B cell (primary cell): ENCODE data around the gene GNLY. TPM values are rescaled to one million over a fixed set of nuclear protein-coding genes. Genes with fewer than 3 reads are reported as not detected.

Experiments used
- ATAC-seq: fragments of 200-7000 bp; cut with Tn5 transposase; one replicate; pipeline ENCODE4 v1.10.0; 2021; ENCODE audit warnings: low read depth, mild to moderate bottlenecking, moderate number of reproducible peaks, moderate library complexity
- CTCF ChIA-PET: fragments of 350-600 bp; sonication (Branson Sonifier 250); formaldehyde crosslinking; loops from one replicate; lab custom pipeline; 2021; ENCODE audit warnings: antibody characterized with exemption, inconsistent platforms; lab: Charles Lee
- POLR2A ChIA-PET: fragments of 350-600 bp; sonication (Branson Sonifier 250); formaldehyde crosslinking; loops from one replicate; lab custom pipeline; 2021; ENCODE audit warnings: antibody characterized with exemption; lab: Charles Lee
- DNase-seq: peaks from one replicate; pipeline ENCODE4 v3.0.0; 2013
- H2AFZ ChIP-seq: 2 replicates; pipeline ENCODE4 v1.6.1; 2012; ENCODE audit warnings: mild to moderate bottlenecking, low read depth, low read length; ENCODE audit not compliant: insufficient read depth, poor library complexity, severe bottlenecking
- H3K27ac ChIP-seq, 2 donors: 1 replicate in 1 of 2; 2 replicates in 1 of 2; pipeline ENCODE4 v1.5.1; 2012 to 2013; ENCODE audit warnings: low read length in 2 of 2, mild to moderate bottlenecking in 2 of 2, moderate library complexity in 1 of 2
- H3K27me3 ChIP-seq, 4 experiments: fragments of 200-600 bp in 1 of 4; sonication (generic) in 1 of 4; replicated peaks in 1 of 4; 1 replicate in 2 of 4; 2 replicates in 2 of 4; pipeline versions ENCODE4 v1.6.1 to v1.7.0; 2013 to 2016; ENCODE audit warnings: low read length in 3 of 4, mild to moderate bottlenecking in 2 of 4, mixed read lengths in 1 of 4, moderate library complexity in 1 of 4; ENCODE audit not compliant: insufficient read depth in 4 of 4, control insufficient read depth in 3 of 4; ENCODE audit errors: control extremely low read depth in 1 of 4
- H3K36me3 ChIP-seq, 2 experiments: replicated peaks in 1 of 2; 1 replicate in 1 of 2; 2 replicates in 1 of 2; pipeline versions ENCODE4 v1.6.1 to v1.7.1; 2013; ENCODE audit warnings: low read length in 1 of 2; ENCODE audit not compliant: insufficient read depth in 2 of 2, control insufficient read depth in 1 of 2; ENCODE audit errors: control extremely low read depth in 1 of 2, extremely low read depth in 1 of 2
- H3K4me1 ChIP-seq, 2 donors: fragments of 200-600 bp in 1 of 2; sonication (generic) in 1 of 2; 1 replicate in 1 of 2; 2 replicates in 1 of 2; pipeline versions ENCODE4 v1.5.1 to v1.6.1; 2013 to 2017; ENCODE audit warnings: low read length in 2 of 2; ENCODE audit not compliant: control insufficient read depth in 2 of 2, insufficient read depth in 2 of 2
- H3K4me2 ChIP-seq: replicated peaks from 2 replicates; pipeline ENCODE3; 2012; ENCODE audit warnings: mild to moderate bottlenecking, low read depth, low read length; ENCODE audit not compliant: poor library complexity, severe bottlenecking
- H3K4me3 ChIP-seq, 5 experiments: fragments of 200-600 bp in 1 of 5; sonication (generic) in 1 of 5; 1 replicate in 3 of 5; 2 replicates in 2 of 5; pipeline versions ENCODE4 v1.5.1 to v1.7.0; 2011 to 2016; ENCODE audit warnings: low read length in 4 of 5, mild to moderate bottlenecking in 4 of 5, low read depth in 2 of 5, control low read depth in 1 of 5, moderate library complexity in 1 of 5; ENCODE audit not compliant: insufficient read depth in 1 of 5; ENCODE audit errors: control extremely low read depth in 1 of 5, extremely low read depth in 1 of 5
- H3K79me2 ChIP-seq: fragments of 200-600 bp; sonication (generic); one replicate; pipeline ENCODE4 v1.6.0; 2016; ENCODE audit warnings: low read length; ENCODE audit not compliant: control insufficient read depth, insufficient read depth
- H3K9ac ChIP-seq: fragments of 200-600 bp; sonication (generic); 2 replicates; pipeline ENCODE4 v1.6.1; 2017; ENCODE audit warnings: mild to moderate bottlenecking, low read length, moderate library complexity
- H3K9me3 ChIP-seq, 3 donors: one replicate each; pipeline versions ENCODE4 v1.6.1 to v1.7.1; 2013; ENCODE audit warnings: low read length in 2 of 3; ENCODE audit not compliant: control insufficient read depth in 2 of 3, insufficient read depth in 1 of 3; ENCODE audit errors: control extremely low read depth in 1 of 3
- H4K20me1 ChIP-seq: 2 replicates; pipeline ENCODE4 v1.6.0; 2012; ENCODE audit warnings: mild to moderate bottlenecking, low read length; ENCODE audit not compliant: insufficient read depth, control insufficient read depth, poor library complexity, severe bottlenecking
- H3K27ac Mint-ChIP-seq: one replicate; pipeline ENCODE4 v1.8.0; 2021; ENCODE audit warnings: mixed read lengths
- H3K27me3 Mint-ChIP-seq: one replicate; pipeline ENCODE4 v1.8.0; 2021; ENCODE audit warnings: mixed read lengths
- H3K4me1 Mint-ChIP-seq: one replicate; pipeline ENCODE4 v1.8.0; 2021; ENCODE audit warnings: mixed read lengths
- H3K4me3 Mint-ChIP-seq: one replicate; pipeline ENCODE4 v1.8.0; 2021; ENCODE audit warnings: mixed read lengths
- H3K9me3 Mint-ChIP-seq: one replicate; pipeline ENCODE4 v1.8.0; 2022; ENCODE audit warnings: mixed read lengths; ENCODE audit not compliant: insufficient read depth
- CTCF ChIP-seq: fragments of 200-600 bp; IDR thresholded peaks from one replicate; pipeline ENCODE4 v1.8.0; 2022; ENCODE audit warnings: antibody characterized with exemption, mild to moderate bottlenecking
- EZH2 ChIP-seq: IDR thresholded peaks from 2 replicates; pipeline ENCODE4 v1.6.1; 2012; ENCODE audit warnings: borderline replicate concordance, low read depth, mild to moderate bottlenecking, moderate library complexity, low read length; ENCODE audit not compliant: insufficient read depth, poor library complexity, severe bottlenecking
- WGBS: methylation state at CpG from one replicate; pipeline ENCODE4 v1.1.5; 2013; ENCODE audit warnings: missing lambda C conversion rate; ENCODE audit not compliant: insufficient coverage; 5-methylcytosine and 5-hydroxymethylcytosine counted together
- intact Hi-C: fragments of 100-400 bp; cut with micrococcal nuclease; formaldehyde crosslinking; loops from one replicate; pipeline ENCODE4 v1.10.0; 2022
- polyA plus RNA-seq: library from polyadenylated mRNA; depleted of rRNA; stranded (reverse); fragments of >200 nt; gene quantifications from 2 replicates; pipeline ENCODE4 v1.2.3, GENCODE V29; 2012
- total RNA-seq, 2 donors: library from RNA; stranded (reverse); fragments of 120-200 nt in 1 of 2; gene quantifications; 1 replicate in 1 of 2; 2 replicates in 1 of 2; pipeline versions ENCODE4 v1.2.3 to v1.2.4, GENCODE V29; 2013 to 2022

GNLY gene
- total and polyA plus RNA-seq, 2 donors (not counting 1 experiment from before 2014, with no cell fraction given): 3.9 to 4.2 TPM

- Histone ChIP-seq H3K36me3 (peaks cover 10 to 92% of the 10 kb centered on the region in 2 experiments), H3K27ac (no peak overlapping the region), H3K4me1 (peaks cover 18 to 26% of the 10 kb centered on the region in 2 donors), H3K4me3 (no peak overlapping the region), H3K9me3 (no peaks in the 10 kb centered on the region), H3K9ac (no peak overlapping the region), H3K4me2 (no peak overlapping the region), H3K27me3 (no peaks in the 10 kb centered on the region), H3K79me2 (peaks cover 7% of the 10 kb centered on the region), H4K20me1 (peaks cover 29% of the 10 kb centered on the region), H2AFZ (no peak overlapping the region)
- no peaks in the 10 kb centered on the region for H3K27me3 Mint-ChIP-seq
- H3K4me3 Mint-ChIP-seq: no peak overlapping the region
- no CpG with 5 or more reads among the region's 2 CpGs for WGBS
- CTCF ChIA-PET: interaction anchor here (0.6 to 4.1 kb wide), 3 partner anchors 10 to 238 kb away, joined by 3 to 22 read pairs (median 10); no protein-coding TSS in a partner anchor
- H3K27ac Mint-ChIP-seq: no peak overlapping the region
- DNase-seq (no peak), ATAC-seq (no peak)
- intact Hi-C loops: loop anchor here (2.0 kb wide), 1 partner anchor 29 kb away; the partner anchor contains the start of gene USP39
- TF ChIP-seq EZH2 (no peak), CTCF (no peak)
- POLR2A ChIA-PET: no interaction called here
- H3K9me3 Mint-ChIP-seq: no peaks in the 10 kb centered on the region
- H3K4me1 Mint-ChIP-seq: peaks cover 22% of the 10 kb centered on the region
Measured at GRCh38 chr2:85646166-85646565, 48.0 kb upstream of the GNLY start.

GRCh38 chr2:85647823-85648526, 46.2 kb upstream of the GNLY start:
- 27% methylated on average over 8 of the region's 10 CpGs for WGBS
- H3K79me2 ChIP-seq: no peaks in the 10 kb centered on the region
- peaks cover 5 to 88% of the 10 kb centered on the region in 2 experiments for H3K36me3 ChIP-seq
- CTCF ChIA-PET: interaction anchor here (1.0 to 3.0 kb wide), 6 partner anchors 9 to 228 kb away, joined by 3 to 28 read pairs (median 4); no protein-coding TSS in a partner anchor
- intact Hi-C loops: loop anchor here (1.0 to 2.0 kb wide), 2 partner anchors 11 to 31 kb away; partner anchors contain the start of gene USP39
- peak overlapping the region; percentile 72 for H3K27ac Mint-ChIP-seq
- H3K9me3 Mint-ChIP-seq: no peaks in the 10 kb centered on the region
- H3K4me3 ChIP-seq: no peak overlapping the region
- no peaks in the 10 kb centered on the region for H3K27me3 ChIP-seq
- peak; percentile 76 for DNase-seq
- peaks cover 18 to 26% of the 10 kb centered on the region in 2 donors for H3K4me1 ChIP-seq
- H3K9ac ChIP-seq: no peak overlapping the region
- H3K4me1 Mint-ChIP-seq: peaks cover 22% of the 10 kb centered on the region
- POLR2A ChIA-PET: interaction anchor here (0.6 kb wide), 1 partner anchor 22 kb away, joined by 3 read pairs; no protein-coding TSS in a partner anchor
- ATAC-seq: peak; percentile 96
- peak overlapping the region; percentile 7 for H3K4me2 ChIP-seq
- H3K27me3 Mint-ChIP-seq: no peaks in the 10 kb centered on the region
- H2AFZ ChIP-seq: no peak overlapping the region
- no peaks in the 10 kb centered on the region for H3K9me3 ChIP-seq
- TF ChIP-seq EZH2 (no peak), CTCF (no peak)
- H3K4me3 Mint-ChIP-seq: peak overlapping the region; percentile 6
- H3K27ac ChIP-seq: peak overlapping the region in 1 of 2 donors; percentile 1
- H4K20me1 ChIP-seq: peaks cover 29% of the 10 kb centered on the region
